Stimulated activated CD4-positive, alpha-beta T cell treated with anti-CD3 and anti-CD28 coated beads, Interleukin-2, amount 100 ng/mL, for 24 hours (primary cell): Measurements from ENCODE around the gene KBTBD4.
A peak's percentile ranks its signal among the peaks of the same experiment; 100 is the strongest.
"Not testable (repeated sequence)": the region's sequence is repeated elsewhere in the genome, so short reads cannot be mapped to it uniquely, and the experiment has no call there.

ENCODE experiments used
- DNase-seq, 2 donors: peaks; one replicate each; pipeline ENCODE4 v3.0.0-alpha.2; 2020

Gene KBTBD4

DNA sequence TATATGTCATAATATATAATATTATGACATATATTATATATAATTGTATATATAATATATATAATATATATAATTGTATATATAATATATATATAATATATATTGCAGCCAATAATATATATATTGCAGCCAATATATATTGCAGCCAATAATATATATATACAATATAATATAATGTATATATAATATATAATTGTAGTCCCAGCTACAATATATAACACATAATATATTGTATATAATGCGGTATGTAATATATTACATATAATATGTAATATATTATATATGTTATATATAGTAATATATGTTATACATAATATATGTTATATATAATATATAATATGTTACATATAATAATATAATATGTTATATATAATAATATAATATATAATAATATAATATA lies 20.1 kb downstream of the KBTBD4 start:
- DNase-seq: no peak

DNA sequence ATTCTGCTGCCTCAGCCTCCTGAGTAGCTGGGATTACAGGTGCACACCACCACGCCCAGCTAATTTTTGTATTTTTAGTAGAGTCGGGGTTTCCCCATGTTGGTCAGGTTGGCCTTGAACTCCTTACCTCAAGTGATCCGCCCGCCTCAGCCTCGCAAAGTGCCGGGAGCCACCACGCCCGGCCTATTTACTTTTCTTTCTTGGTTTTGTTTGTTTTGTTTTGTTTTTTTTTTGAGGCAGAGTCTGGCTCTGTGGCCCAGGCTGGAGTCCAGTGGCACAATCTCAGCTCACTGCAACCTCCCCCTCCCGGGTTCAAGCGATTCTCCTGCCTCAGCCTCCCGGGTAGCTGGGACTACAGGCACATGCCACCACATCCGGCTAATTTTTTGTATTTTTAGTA lies 21.8 kb downstream of the KBTBD4 start:
- DNase-seq: not testable (repeated sequence)

DNA sequence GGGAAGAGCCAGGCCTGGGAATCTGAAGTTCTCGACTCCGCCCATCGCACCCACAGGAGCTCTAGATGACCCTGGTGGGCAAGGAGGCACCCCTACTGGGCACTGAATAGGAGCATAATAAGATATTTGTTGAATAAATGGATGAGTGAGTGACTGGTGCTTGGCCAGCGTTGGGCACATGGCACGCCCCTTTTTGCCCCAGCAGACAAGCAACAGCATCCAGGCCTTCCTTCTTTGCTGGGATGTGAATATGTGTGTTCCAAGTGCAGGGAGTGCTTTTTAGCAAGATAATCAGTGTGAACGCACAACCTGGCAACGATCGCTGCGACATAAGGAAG lies 25.4 kb downstream of the KBTBD4 start:
- DNase-seq: no peak

DNA sequence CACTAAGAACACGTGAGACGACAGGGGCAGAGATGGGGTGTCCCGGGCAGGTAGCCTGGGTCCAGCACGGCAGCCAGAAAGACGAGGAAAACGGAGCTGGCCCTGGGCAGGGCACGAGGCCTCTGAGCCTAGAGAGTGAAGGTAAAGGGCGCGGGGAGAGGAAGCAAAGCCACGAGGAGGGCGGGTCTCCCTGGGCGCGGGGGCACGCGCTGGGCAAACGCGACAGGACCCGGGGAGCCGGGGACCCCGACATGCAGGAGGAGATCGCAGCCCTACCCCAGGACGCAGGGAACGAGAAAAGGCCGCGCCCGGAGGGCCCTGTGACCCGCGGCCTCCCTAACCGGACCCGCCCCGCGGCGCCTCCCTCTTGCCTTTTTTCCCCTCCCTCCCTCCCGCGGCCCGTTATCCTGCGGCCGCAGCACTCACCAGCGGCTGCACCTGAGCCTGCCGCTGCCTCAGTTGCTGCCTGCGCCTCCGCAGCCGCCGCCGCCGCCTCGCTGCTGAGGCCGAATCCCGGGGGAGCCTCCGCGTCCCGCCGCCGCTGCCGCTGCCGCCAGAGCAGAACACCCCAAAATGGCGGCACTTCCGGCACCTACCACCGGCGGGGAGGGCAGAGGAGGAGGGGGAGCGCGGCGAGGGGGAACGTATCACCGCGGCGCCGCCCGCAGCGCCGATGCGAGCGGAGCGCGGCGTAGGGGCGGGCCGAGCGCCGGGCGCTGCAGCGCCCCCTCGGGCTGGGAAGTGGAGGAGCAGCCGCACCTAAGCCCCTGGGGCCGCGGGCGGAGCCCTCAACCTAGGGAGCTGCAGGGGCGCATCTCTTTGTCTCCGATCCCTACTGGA lies 26.0 kb downstream of the KBTBD4 start, which contains the start of gene CELF1:
CELF1 (minus strand) TSS at position 567 of the 840 bp plus-strand sequence. CDS start 53,609 bp downstream, outside the sequence.
- DNase-seq: peak; percentile 92 to 94

DNA sequence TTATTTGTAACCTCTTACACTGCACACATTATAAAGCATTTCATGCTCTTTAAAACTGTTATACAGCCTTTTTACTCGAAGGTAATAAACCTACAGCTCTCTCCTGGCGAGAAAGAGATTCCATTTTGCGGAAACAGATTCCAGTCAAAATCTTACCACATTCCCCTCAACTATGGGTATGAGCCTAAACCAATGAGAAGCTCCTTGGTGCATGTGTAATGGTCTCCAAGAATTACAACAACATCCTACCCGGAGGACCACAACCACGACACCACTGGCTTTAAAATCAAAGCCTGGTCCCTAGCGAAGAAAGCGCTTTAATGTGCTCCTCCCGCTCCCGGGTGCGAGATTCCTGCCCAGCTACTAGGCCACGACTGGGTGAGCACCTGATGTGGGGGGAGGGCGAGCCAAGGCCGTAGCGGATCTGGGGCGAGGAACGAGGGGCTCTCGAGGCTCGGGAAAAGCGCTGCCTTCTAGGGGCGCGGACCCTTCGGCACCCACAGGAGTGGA lies 26.7 kb downstream of the KBTBD4 start:
- no peak for DNase-seq

DNA sequence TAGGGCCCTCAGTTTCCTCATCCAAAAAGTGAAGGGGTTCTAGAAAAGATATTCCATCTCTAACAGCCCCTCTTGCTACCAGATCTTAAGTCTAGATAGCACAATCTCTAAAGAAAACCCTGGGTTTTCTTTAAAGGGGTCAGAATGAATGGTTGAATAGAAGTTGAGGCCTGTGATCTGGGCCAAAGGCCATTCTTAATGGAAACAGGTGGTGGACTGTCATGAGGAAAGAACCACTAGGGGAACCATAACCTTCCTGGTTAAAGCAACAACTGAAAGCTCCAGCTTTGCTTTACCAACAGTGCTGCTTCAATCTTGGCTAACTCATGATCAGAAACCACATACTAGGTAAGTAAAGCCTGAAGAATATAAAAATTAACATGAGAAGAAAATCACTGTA lies 27.7 kb downstream of the KBTBD4 start:
- no peak for DNase-seq

DNA sequence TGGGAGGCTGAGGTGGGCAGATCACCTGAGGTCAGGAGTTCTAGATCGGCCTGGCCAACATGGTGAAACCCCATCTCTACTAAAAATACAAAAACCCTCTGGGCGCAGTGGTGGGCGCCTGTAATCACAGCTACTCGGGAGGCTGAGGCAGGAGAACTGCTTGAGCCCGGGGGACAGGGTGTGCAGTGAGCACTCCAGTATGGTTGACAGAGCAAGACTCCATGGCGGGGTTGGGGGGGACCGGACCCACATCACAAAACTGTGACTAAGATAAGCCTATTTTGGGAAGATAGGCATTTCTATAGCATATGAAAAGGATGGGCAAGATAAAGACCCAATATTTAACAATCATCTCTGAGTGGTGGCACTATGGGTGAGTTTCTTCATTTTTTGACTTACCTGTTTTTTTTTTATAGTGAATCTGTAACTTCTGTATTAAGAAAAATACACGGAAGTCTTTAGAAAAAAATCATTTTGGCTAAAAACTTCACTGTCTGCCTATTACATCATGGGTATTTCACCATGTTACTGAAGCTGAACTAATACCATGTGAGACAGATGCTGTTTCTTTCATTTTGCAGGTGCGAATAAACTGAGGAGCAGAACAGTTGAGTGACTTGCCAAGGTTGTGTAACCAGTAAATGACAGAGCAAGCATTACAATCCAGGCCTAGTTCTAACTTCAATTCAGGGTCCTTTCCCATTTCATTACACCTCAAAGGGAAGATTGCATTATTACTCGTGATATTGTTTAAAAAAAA lies 28.3 kb downstream of the KBTBD4 start:
- no peak for DNase-seq

DNA sequence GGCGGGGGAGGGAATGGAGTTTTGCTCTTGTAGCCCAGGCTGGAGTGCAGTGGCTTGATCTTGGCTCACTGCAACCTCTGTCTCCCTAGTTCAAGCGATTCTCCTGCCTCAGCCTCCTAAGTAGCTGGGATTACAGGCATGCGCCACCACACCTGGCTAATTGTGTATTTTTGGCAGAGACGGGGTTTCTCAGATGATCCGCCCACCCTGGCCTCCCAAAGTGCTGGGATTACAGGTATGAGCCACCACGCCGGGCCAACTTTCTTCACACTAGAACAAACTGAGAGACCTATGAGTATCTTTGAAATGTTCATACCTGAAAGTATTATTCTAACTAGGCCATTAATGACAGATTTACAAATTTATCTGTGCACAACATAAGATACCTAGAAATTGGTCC lies 32.5 kb downstream of the KBTBD4 start:
- DNase-seq: not testable (repeated sequence)

DNA sequence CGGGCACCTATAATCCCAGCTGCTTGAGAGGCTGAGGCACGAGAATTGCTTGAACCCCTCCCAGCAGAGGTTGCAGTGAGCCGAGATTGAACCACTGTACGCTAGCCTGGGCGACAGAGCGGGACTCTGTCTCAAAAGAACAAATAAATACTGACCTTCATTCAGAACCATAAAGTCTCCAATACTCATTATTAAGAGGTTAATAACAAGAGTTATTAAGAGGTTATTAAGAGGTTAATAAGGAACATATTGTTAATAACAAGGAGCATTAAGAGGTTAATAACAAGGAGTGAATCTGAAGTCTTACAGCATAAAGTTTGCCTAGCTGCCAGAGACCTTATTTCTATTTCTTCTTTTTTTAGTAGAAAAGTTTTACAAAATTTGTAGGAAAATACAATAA lies 33.5 kb downstream of the KBTBD4 start:
- DNase-seq: no peak

DNA sequence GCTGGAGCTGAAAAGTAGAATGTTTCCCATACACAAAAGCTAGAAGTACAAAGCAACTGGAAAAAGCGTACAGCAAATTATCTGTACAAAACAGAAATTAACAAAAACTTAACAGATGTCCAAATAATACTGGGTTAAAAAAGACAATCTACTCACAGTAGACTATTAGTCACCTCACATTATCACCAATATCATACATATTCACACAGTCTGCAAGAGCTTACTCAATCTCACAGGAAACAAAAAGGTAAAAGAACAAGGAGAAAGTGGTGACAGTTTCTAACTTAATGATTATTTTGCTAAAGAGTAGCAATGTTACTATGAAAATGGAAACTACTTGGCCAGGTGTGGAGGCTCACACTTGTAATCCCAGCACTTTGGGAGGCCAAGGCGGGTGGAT lies 37.7 kb downstream of the KBTBD4 start:
- DNase-seq: no peak

DNA sequence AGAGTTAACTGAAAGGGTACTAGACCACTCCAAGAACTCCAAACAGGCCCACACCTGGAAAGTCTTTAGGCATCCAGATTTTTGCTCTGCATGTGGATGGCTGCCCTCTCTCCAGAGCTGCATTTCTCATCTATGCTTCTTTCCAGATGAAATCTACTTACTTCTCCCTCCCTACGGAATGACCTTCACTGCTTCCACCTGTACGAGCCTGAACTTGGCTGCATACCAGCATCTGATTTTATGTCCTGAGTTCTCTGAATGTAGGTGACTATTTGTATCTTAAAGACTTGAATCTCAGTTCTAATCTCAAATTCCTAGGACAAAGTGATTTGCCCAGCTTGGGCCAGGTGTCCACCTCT lies 39.1 kb downstream of the KBTBD4 start:
- no peak for DNase-seq

DNA sequence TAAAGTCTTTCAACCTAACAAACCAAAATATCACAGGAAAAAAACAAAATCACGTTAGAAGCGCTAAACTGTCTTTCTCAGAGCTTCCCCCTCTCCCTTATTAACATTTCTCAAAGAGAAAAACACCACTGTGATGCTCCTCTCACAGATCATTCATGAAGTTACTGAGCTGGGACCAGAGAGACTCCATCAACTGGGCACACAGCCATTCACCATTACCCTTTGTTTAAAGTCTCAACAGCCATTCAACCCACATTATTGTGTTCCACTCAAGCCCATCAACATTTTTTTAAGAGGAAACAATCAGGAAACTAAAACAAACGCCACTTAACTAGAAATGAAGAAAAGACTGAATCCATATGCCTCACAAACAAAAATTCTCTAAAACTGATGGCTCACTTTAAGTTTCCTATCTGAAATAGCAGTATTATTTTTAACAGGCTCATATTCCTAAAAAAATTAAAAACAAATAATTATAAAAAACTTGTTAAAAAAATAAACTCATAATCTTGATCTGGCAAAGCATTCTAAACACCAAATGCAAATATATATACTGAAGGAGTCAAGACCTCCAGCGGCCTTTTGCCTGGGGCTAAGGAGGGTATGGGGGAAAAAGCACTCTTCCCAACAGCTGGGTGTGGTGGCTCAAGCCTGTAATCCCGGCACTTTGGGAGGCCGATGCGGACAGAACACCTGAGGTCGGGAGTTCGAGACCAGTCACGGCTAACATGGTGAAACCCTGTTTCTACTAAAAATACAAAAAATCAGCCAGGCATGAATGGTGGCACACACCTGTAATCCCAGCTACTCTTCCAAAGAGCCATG lies 39.8 kb downstream of the KBTBD4 start:
- no peak for DNase-seq

DNA sequence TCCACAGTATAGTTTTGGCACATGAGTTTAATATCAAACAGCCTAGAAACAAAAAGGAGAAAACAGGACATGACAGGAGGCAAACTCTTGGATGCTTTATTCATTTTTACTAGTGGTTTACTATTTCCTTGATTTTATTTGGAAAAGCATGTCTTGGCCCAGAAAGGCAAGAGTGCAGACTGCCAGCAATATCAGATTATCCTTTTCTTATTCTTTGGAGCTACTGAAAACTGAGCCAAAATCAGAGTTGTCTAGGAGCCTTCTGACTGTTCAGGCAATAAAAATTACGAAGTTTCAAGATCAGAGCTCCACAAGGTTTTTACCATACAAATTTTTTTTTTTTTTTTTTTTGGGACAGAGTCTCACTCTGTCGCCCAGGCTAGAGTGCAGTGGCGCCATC lies 41.9 kb downstream of the KBTBD4 start:
- DNase-seq: no peak

DNA sequence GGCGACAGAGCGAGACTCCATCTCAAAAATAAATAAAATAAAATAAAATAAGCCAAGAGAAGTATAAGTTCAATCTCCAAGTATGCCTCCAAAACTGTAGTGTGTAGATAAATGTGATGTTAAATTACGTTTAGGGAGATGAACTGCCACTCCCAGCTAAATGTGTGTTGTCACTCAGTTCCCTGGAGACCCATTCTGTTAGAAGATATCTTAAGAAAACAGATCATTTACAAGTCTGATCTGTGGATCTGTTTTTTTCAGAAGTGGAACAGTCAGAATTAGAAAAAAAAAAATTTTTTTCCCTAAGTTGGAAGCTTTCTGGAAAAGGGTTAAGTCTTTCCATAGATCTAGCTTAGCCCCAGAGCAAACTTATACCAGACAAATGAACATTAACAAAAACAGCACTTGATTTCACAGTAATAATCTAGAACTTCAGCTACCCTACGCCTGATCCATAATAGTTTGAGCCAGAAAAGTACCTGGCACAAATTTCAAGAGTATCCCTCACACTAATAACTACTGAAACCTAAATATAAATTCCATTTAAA lies 44.0 kb downstream of the KBTBD4 start:
- no peak for DNase-seq

DNA sequence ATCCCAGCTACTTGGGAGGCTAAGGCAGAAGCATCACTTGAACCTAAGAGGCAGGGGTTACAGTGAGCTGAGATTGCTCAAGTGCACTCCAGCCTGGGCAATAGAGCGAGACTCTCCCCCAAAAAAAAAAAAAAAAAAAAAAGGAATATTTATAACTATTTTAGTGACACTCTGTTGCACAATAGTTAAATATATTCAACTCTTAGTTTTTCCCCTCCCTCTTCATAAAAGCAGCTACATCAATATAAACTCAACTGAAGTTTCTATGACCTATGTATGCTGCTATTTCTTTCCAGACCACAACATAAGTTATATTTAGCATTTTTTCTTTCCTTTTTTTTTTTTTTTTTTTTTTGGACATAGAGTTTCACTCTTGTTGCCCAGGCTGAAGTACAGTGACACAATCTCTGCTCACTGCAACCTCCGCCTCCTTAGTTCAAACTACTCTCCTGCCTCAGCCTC lies 45.0 kb downstream of the KBTBD4 start:
- DNase-seq: no peak

DNA sequence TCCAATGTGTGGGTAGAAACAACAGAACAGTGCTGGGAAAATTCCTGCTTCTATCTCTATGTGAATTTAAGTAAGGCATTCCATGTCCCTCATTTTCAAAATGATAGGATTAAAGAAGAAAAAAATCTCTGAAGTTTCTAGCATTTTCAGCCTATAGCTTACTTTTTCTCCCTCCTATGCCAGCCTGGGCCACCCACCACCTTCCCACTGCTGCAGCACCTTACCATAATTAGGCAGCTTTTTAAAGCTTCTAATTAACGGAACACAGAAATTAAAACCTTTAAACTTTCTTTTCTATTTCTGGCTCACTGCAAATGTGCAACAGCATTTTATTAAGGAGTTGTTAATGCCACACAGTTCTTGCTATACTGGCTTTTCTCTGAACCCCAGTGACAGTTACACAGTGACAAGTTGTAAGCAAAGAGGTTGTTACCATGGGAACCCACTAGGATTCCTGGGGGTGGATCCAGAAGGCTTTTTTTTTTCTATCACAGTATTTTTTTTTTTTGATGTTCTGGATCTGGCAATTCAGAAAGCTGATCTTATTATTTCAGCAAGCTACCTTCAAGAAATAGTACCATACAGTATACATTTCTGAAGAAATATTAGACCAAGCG lies 46.1 kb downstream of the KBTBD4 start:
- no peak for DNase-seq

DNA sequence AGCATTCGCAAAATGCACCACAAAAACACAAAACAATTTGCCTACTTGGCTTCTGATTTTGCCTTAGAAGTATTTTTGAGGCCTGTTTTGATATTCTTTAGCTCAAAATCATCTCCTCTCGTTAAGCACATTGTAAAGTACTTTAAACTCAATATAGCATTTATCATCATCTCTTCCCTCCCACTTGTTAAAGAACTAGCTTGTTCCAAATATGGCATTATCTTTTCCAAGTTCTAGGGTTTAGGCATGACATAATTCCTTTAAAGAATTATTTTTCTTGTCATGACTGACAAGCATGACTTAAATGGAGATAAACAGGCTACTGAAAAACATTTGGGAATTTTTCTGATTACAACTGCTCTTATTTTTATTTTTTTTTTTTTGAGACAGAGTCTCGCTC lies 47.1 kb downstream of the KBTBD4 start:
- no peak for DNase-seq

DNA sequence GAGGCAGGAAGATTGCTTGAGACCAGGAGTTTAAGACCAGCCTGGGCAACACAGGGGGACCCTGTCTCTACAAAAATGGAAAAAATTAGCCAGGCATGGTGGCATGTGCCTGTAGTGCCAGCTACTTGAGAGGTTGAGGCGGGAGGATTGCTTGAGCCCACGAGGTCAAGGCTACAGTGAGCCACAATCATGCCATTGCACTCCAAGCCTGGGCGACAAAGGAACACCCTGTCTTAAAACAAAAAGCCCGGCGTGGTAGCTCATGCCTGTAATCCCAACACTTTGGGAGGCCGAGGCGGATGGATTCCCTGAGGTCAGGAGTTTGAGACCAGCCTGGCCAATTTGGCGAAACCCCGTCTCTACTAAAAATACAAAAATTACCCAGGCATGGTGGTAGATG lies 48.0 kb downstream of the KBTBD4 start:
- DNase-seq: not testable (repeated sequence)

DNA sequence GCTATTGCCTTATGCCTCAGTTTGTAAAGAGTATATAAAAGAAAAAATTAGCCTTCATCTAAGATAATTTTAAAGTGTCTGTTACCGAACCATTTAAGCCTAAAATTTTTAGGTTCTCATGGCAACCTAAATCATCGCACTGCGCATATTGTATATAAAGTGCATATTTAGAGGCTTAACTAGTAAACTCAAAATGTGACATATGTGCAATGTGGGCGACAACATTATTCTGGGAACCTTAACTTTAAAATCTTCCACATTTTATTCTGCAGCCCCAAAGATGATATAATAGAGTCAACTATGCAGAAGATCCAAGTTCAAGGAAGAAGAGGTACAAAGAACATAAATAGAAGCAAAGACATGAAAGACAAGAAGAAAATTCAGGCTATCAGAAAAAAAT lies 48.8 kb downstream of the KBTBD4 start:
- no peak for DNase-seq

DNA sequence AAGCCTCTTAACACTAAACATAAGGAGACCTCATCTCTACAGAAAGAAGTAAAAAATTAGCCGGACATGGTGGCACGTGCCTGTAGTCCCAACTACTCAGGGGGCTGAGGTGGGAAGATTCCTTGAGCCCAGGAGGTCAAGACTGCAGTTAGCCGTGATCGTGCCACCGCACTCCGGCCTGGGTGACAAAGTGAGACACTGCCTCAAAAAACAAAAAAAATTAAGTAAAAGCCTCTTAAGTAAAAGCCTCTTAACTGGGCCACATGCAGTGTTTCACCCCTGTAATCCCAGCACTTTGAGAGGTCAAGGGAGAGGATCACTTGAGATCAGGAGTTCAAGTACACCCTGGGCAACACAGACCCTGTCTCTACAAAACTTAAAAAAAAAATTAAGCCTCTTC lies 51.6 kb downstream of the KBTBD4 start:
- no peak for DNase-seq

DNA sequence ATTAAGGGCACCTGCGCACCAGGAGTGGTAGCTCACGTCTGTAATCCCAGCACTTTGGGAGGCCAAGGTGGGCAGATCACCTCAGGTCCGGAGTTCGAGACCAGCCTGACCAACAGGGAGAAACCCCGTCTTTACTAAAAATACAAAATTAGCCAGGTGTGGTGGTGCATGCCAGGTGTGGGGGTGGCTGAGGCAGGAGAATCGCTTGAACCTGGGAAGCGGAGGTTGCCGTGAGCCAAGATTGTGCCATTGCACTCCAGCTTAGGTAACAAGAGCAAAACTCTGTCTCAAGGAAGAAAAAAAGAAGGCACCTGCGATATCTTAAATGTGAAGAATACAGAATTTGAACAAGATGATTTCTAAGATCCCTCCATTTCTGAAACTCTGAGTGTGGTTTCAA lies 52.7 kb downstream of the KBTBD4 start:
- not testable (repeated sequence) for DNase-seq

DNA sequence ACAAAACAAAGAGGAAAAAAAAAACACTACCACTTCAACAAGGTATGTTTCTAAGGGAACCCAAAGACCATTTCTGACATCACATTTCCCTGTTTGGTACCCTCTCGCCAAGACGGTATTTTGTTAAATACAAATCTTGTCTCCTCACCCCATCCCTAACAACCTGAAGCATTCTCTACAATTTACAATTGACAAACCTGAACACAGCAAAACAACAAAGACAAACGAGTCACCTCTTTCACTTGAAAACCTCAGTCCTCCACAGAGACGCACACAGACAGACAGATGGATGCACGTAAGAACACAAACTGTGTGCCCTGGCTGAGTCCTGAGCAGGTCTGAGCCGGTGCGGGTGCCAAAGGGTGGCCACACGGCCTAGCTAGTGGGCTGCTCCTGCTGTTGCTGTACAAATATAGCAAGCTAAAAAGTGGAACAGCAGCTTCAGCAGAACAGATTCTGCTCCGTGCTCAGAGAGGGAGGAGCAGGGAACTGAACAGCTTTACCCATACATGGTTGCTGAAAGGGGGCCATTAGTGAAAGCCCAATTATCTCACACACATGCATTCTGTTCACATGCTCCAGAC lies 54.4 kb downstream of the KBTBD4 start:
- DNase-seq: peak in 1 of 2 donors; percentile 11
